GM18517 (cell line): Measurements from ENCODE around the gene PCDH1.
"Not testable (repeated sequence)": the region's sequence is repeated elsewhere in the genome, so short reads cannot be mapped to it uniquely, and the experiment has no call there.

Source experiments
- ATAC-seq: cut with Tn5 transposase; IDR thresholded peaks from one replicate; pipeline ENCODE4 v1.9.1; 2021; ENCODE audit warnings: mild to moderate bottlenecking, moderate library complexity; ENCODE audit not compliant: unreplicated experiment

Gene PCDH1

GRCh38 chr5:141878186-141878710, at the start of gene PCDH1:
PCDH1 (minus strand) TSS chr5:141878410; CDS start chr5:141878262, 148 bp downstream.
- no peak for ATAC-seq

- ATAC-seq, result no peak
These were observed 48.2 kb upstream of the PCDH1 start for GRCh38 chr5:141926434-141926833.

GRCh38 chr5:141923448-141924313, 45.5 kb upstream of the PCDH1 start, which contains the start of gene DELE1:
DELE1 (plus strand) TSS chr5:141923871; CDS start chr5:141923942, 71 bp downstream.
- ATAC-seq, result peak; percentile 91

GRCh38 chr5:141922827-141923447, 44.7 kb upstream of the PCDH1 start:
- ATAC-seq, result not testable (repeated sequence)

GRCh38 chr5:141920771-141921170, 42.6 kb upstream of the PCDH1 start:
- ATAC-seq, result no peak

GRCh38 chr5:141919218-141920119, 41.3 kb upstream of the PCDH1 start:
- no peak for ATAC-seq

- ATAC-seq, result no peak
These were observed 39.5 kb upstream of the PCDH1 start for GRCh38 chr5:141917760-141918159.

GRCh38 chr5:141916522-141916921, 38.3 kb upstream of the PCDH1 start:
- no peak for ATAC-seq

- ATAC-seq, result no peak
These were observed 37.7 kb upstream of the PCDH1 start for GRCh38 chr5:141915881-141916336.

- no peak for ATAC-seq
These were observed 36.6 kb upstream of the PCDH1 start for GRCh38 chr5:141914797-141915196.

GRCh38 chr5:141914199-141914743, 36.1 kb upstream of the PCDH1 start:
- no peak for ATAC-seq

- no peak for ATAC-seq
These were observed 35.5 kb upstream of the PCDH1 start for GRCh38 chr5:141913560-141914198.

- ATAC-seq, result no peak
These were observed 32.1 kb upstream of the PCDH1 start for GRCh38 chr5:141910271-141910673.

- no peak for ATAC-seq
These were observed 31.0 kb upstream of the PCDH1 start for GRCh38 chr5:141909212-141909611.

- no peak for ATAC-seq
These were observed 30.6 kb upstream of the PCDH1 start for GRCh38 chr5:141908796-141909195.

GRCh38 chr5:141906972-141907371, 28.8 kb upstream of the PCDH1 start:
- ATAC-seq, result no peak

- no peak for ATAC-seq
These were observed 28.3 kb upstream of the PCDH1 start for GRCh38 chr5:141906517-141906916.

- no peak for ATAC-seq
These were observed 26.3 kb upstream of the PCDH1 start for GRCh38 chr5:141904551-141904950.

- no peak for ATAC-seq
These were observed 25.1 kb upstream of the PCDH1 start for GRCh38 chr5:141903261-141903660.
